ENCODE results near the gene FRK.

DNA sequence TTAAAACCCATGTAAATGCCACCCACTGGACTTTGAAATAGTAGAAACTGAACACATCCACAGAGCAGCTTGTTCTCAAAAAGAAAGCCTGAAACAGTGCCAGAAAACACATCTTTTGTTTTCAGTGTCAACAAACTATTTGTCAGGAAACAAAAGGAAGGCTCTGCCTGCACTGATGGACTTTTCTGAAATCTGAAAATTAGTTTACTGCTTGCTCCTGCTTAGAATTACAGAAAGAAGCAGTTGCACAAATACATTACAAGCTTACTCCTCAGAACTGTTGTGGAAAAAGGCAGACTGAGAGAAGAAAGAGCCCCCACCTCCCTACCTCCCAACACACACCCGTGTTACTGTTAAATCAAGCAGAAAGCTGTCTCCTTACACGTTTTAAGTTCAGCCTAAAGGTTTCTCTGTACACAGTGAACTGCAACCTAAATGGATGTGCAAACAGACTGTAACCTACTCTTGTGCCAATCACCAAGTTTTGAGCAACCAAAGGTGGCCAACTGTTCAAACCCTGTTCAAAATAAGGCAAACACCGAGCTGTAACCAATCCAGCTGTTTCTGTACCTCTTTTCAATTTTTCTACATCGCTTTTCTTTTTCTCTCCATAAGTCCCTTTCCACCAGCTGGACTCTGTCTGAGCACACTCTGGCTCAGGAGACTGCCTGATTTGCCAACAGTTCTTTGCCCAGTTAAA lies 43.7 kb downstream of the FRK start:
- TF ChIP-seq, protein P1, sequence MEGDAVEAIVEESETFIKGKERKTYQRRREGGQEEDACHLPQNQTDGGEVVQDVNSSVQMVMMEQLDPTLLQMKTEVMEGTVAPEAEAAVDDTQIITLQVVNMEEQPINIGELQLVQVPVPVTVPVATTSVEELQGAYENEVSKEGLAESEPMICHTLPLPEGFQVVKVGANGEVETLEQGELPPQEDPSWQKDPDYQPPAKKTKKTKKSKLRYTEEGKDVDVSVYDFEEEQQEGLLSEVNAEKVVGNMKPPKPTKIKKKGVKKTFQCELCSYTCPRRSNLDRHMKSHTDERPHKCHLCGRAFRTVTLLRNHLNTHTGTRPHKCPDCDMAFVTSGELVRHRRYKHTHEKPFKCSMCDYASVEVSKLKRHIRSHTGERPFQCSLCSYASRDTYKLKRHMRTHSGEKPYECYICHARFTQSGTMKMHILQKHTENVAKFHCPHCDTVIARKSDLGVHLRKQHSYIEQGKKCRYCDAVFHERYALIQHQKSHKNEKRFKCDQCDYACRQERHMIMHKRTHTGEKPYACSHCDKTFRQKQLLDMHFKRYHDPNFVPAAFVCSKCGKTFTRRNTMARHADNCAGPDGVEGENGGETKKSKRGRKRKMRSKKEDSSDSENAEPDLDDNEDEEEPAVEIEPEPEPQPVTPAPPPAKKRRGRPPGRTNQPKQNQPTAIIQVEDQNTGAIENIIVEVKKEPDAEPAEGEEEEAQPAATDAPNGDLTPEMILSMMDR (conservative IDR thresholded peaks at IDR 0.05): no peak
- TF ChIP-seq EZH2 (IDR thresholded peaks at IDR 0.05; ENCODE audit: low read depth): no peak
